Limb (tissue), 2 donors: ENCODE measurements around the gene PDK3.

Experiments
- DNase-seq, 2 donors: peaks; one replicate each; pipeline ENCODE4 v3.0.0-alpha.2; 2016; ENCODE audit errors: extremely low spot score in 2 of 2

The PDK3 gene

GRCh38 chrX:24553011-24553410, 87.9 kb downstream of the PDK3 start:
- DNase-seq = no peak

GRCh38 chrX:24561121-24561520, 96.0 kb downstream of the PDK3 start:
- no peak for DNase-seq

- no peak for DNase-seq
These were observed 98.4 kb downstream of the PDK3 start for GRCh38 chrX:24563291-24564010.

GRCh38 chrX:24566240-24566639, 101.2 kb downstream of the PDK3 start:
- no peak for DNase-seq

- DNase-seq = no peak
These were observed 102.1 kb downstream of the PDK3 start for GRCh38 chrX:24567169-24567568.

- DNase-seq = no peak
These were observed 109.7 kb downstream of the PDK3 start for GRCh38 chrX:24574743-24575142.

GRCh38 chrX:24575496-24575895, 110.4 kb downstream of the PDK3 start:
- no peak for DNase-seq

- no peak for DNase-seq
These were observed 112.0 kb downstream of the PDK3 start for GRCh38 chrX:24577091-24577490.
